Adrenal gland (tissue), 5 donors: ENCODE data around the gene CNTN5.

Experiments used
- CTCF ChIP-seq, 6 experiments: fragments of 450-650 bp in 4 of 6; fragments of 200-600 bp in 2 of 6; sonication (generic) in 1 of 6; IDR thresholded peaks; 1 replicate in 5 of 6; 2 replicates in 1 of 6; pipeline versions ENCODE4 v1.5.1 to v1.8.0; 2016 to 2021; ENCODE audit warnings: antibody characterized with exemption in 6 of 6, mild to moderate bottlenecking in 2 of 6, moderate library complexity in 1 of 6
- POLR2A ChIP-seq, 2 donors: fragments of 450-650 bp; IDR thresholded peaks; one replicate each; pipeline ENCODE4 v1.6.1; 2017; ENCODE audit warnings: antibody characterized with exemption in 2 of 2, mild to moderate bottlenecking in 2 of 2, moderate library complexity in 1 of 2
- donor health status: DM: no; HTN: no; CAD: no.

- TF ChIP-seq CTCF (IDR thresholded peaks at IDR 0.05) (no peak), POLR2A (IDR thresholded peaks at IDR 0.05) (no peak)
Measured at GRCh38 chr11:100235085-100235484, 1214.3 kb downstream of the CNTN5 start.
